SK-N-SH (cell line): ENCODE results near the gene DGCR8. TPM values are rescaled to one million over a fixed set of nuclear protein-coding genes. Genes with fewer than 3 reads are reported as not detected.

Experiments used
- CTCF ChIA-PET: fragments of 300-600, 350-600 bp; formaldehyde crosslinking; extraction: SDS; loops from one replicate; lab custom pipeline; 2021; lab: Yijun Ruan, JAX
- POLR2A ChIA-PET: fragments of 350-600 bp; sonication (Branson Sonifier 250); formaldehyde crosslinking; extraction: SDS; loops from one replicate; lab custom pipeline; 2020; ENCODE audit warnings: antibody characterized with exemption, inconsistent platforms; lab: Yijun Ruan, JAX
- DNase-seq: peaks from one replicate; pipeline ENCODE4 v3.0.0; 2012
- H2AFZ ChIP-seq: fragments of 200-600 bp; sonication (generic); 2 replicates; pipeline ENCODE4 v1.8.1; 2016; ENCODE audit warnings: antibody characterized with exemption, mild to moderate bottlenecking, low read depth
- H3F3A ChIP-seq: fragments of 200-600 bp; sonication (generic); replicated peaks from 2 replicates; pipeline ENCODE3; 2016; ENCODE audit warnings: antibody characterized with exemption, mild to moderate bottlenecking; ENCODE audit not compliant: insufficient read depth
- H3K27ac ChIP-seq, 2 experiments: fragments of 200-500 bp in 1 of 2; fragments of 200-600 bp in 1 of 2; sonication (Bioruptor generic) in 1 of 2; sonication (generic), shearing (Covaris generic) in 1 of 2; 2 replicates each; pipeline versions ENCODE4 v1.5.1 to v1.6.1; 2014 to 2016; ENCODE audit warnings: low read depth in 2 of 2, inconsistent platforms in 1 of 2, low read length in 1 of 2, mild to moderate bottlenecking in 1 of 2, mixed read lengths in 1 of 2
- H3K27me3 ChIP-seq: fragments of 200-600 bp; sonication (generic), shearing (Covaris generic); 2 replicates; pipeline ENCODE4 v1.6.1; 2016; ENCODE audit warnings: mixed run types; ENCODE audit not compliant: insufficient read depth
- H3K36me3 ChIP-seq, 2 experiments: fragments of 200-500 bp in 1 of 2; fragments of 200-600 bp in 1 of 2; sonication (Bioruptor generic) in 1 of 2; sonication (generic) in 1 of 2; replicated peaks in 1 of 2; 2 replicates each; pipeline versions ENCODE3 to v1.5.1; 2014 to 2016; ENCODE audit warnings: low read length in 1 of 2, mild to moderate bottlenecking in 1 of 2; ENCODE audit not compliant: insufficient read depth in 2 of 2, control insufficient read depth in 1 of 2
- H3K4me1 ChIP-seq, 2 experiments: fragments of 200-500 bp in 1 of 2; fragments of 200-600 bp in 1 of 2; sonication (Bioruptor generic) in 1 of 2; sonication (generic), shearing (Covaris generic) in 1 of 2; 2 replicates each; pipeline versions ENCODE4 v1.5.1 to v1.6.1; 2014 to 2016; ENCODE audit warnings: low read depth in 1 of 2, low read length in 1 of 2, mixed run types in 1 of 2; ENCODE audit not compliant: insufficient read depth in 2 of 2, control insufficient read depth in 1 of 2
- H3K4me2 ChIP-seq: fragments of 200-600 bp; sonication (generic), shearing (Covaris generic); 2 replicates; pipeline ENCODE4 v1.6.1; 2017; ENCODE audit warnings: mixed run types
- H3K4me3 ChIP-seq, 2 experiments: fragments of 200-500 bp in 1 of 2; fragments of 200-600 bp in 1 of 2; sonication (Bioruptor generic) in 1 of 2; sonication (generic), shearing (Covaris generic) in 1 of 2; 2 replicates each; pipeline versions ENCODE4 v1.5.1 to v1.8.1; 2014 to 2016; ENCODE audit warnings: low read depth in 2 of 2, inconsistent platforms in 1 of 2, low read length in 1 of 2, mild to moderate bottlenecking in 1 of 2, mixed read lengths in 1 of 2, moderate library complexity in 1 of 2
- H3K79me2 ChIP-seq: fragments of 200-600 bp; sonication (generic); 2 replicates; pipeline ENCODE4 v1.8.1; 2017; ENCODE audit warnings: mild to moderate bottlenecking; ENCODE audit not compliant: insufficient read depth
- H3K9ac ChIP-seq: fragments of 200-600 bp; sonication (generic); 2 replicates; pipeline ENCODE4 v1.6.1; 2017; ENCODE audit warnings: mixed run types
- H3K9me2 ChIP-seq: fragments of 200-600 bp; sonication (generic); 2 replicates; pipeline ENCODE4 v1.6.1; 2017; ENCODE audit warnings: mixed run types
- H3K9me3 ChIP-seq: fragments of 200-600 bp; sonication (generic); 2 replicates; pipeline ENCODE4 v1.6.1; 2017; ENCODE audit warnings: mixed run types, mild to moderate bottlenecking, moderate library complexity
- H4K20me1 ChIP-seq: fragments of 200-600 bp; sonication (generic); 2 replicates; pipeline ENCODE4 v1.6.1; 2017; ENCODE audit warnings: mild to moderate bottlenecking, mixed run types; ENCODE audit not compliant: insufficient read depth
- CHD2 ChIP-seq: fragments of 150-350 bp; IDR thresholded peaks from 2 replicates; pipeline ENCODE4 v1.6.1; 2018; ENCODE audit warnings: low read length; ENCODE audit not compliant: partially characterized antibody
- ELF1 ChIP-seq: IDR thresholded peaks from 2 replicates; pipeline ENCODE4 v1.4.0; 2012
- EZH2phosphoT487 ChIP-seq: fragments of 200-600 bp; sonication (generic); IDR thresholded peaks from 2 replicates; pipeline ENCODE4 v1.6.1; 2017; ENCODE audit warnings: low read depth, mixed run types, mild to moderate bottlenecking, antibody characterized with exemption, moderate library complexity, borderline replicate concordance
- FOXM1 ChIP-seq: IDR thresholded peaks from 2 replicates; pipeline ENCODE4 v1.4.0; 2012; ENCODE audit warnings: low read depth, mild to moderate bottlenecking
- GABPA ChIP-seq: IDR thresholded peaks from 2 replicates; pipeline ENCODE4 v1.4.0; 2012; ENCODE audit warnings: low read depth, mild to moderate bottlenecking
- JUND ChIP-seq: IDR thresholded peaks from 2 replicates; pipeline ENCODE4 v1.4.0; 2012
- MEF2A ChIP-seq: IDR thresholded peaks from 2 replicates; pipeline ENCODE4 v1.4.0; 2012; ENCODE audit warnings: low read depth, borderline replicate concordance
- NRF1 ChIP-seq: IDR thresholded peaks from 2 replicates; pipeline ENCODE4 v1.6.1; 2012; ENCODE audit warnings: low read depth, mild to moderate bottlenecking, low read length
- RFX5 ChIP-seq: IDR thresholded peaks from 2 replicates; pipeline ENCODE4 v1.6.1; 2012; ENCODE audit warnings: mild to moderate bottlenecking, improper control_type of control experiment, low read length
- SIN3A ChIP-seq: IDR thresholded peaks from 2 replicates; pipeline ENCODE4 v1.6.1; 2012; ENCODE audit warnings: low read depth, mild to moderate bottlenecking, low read length, moderate library complexity, borderline replicate concordance
- WGBS: methylation state at CpG from one replicate; pipeline ENCODE4 v1.1.6; 2017; ENCODE audit warnings: low lambda C conversion rate; 5-methylcytosine and 5-hydroxymethylcytosine counted together
- polyA plus RNA-seq, 3 experiments: library from polyadenylated mRNA; depleted of rRNA; stranded (reverse); fragments of >200 nt; gene quantifications; 2 replicates each; pipeline ENCODE4 v1.2.3, GENCODE V29; 2012
- TF ChIP-seq, protein P1 (sequence below): fragments of 200-600 bp; sonication (generic); IDR thresholded peaks from 2 replicates; pipeline ENCODE4 v1.6.1; 2017; ENCODE audit warnings: antibody characterized with exemption, mild to moderate bottlenecking, moderate library complexity
- TF ChIP-seq, protein P2 (sequence below): IDR thresholded peaks from 2 replicates; pipeline ENCODE4 v1.4.0; 2012; ENCODE audit warnings: low read depth, borderline replicate concordance
- TF ChIP-seq, protein P3 (sequence below): IDR thresholded peaks from 2 replicates; pipeline ENCODE4 v1.6.1; 2012; ENCODE audit warnings: mild to moderate bottlenecking, low read depth, low read length, moderate library complexity
- TF ChIP-seq, protein P4 (sequence below): fragments of 150-350 bp; IDR thresholded peaks from 2 replicates; pipeline ENCODE4 v1.6.1; 2016; ENCODE audit warnings: mild to moderate bottlenecking, low read depth, low read length
- TF ChIP-seq, protein P5 (sequence below): IDR thresholded peaks from 2 replicates; pipeline ENCODE4 v1.4.0; 2012; ENCODE audit warnings: low read depth
- TF ChIP-seq, protein P6 (sequence below): IDR thresholded peaks from 2 replicates; pipeline ENCODE4; 2012
- TF ChIP-seq, protein P7 (sequence below): fragments of 150-350 bp; IDR thresholded peaks from 2 replicates; pipeline ENCODE4 v1.6.1; 2017; ENCODE audit warnings: antibody characterized with exemption, low read length, low read depth, borderline replicate concordance

The DGCR8 gene
- polyA plus RNA-seq, 1 of the 3 experiments (the other 2 are of a cell fraction), result 26.5 TPM

DNA sequence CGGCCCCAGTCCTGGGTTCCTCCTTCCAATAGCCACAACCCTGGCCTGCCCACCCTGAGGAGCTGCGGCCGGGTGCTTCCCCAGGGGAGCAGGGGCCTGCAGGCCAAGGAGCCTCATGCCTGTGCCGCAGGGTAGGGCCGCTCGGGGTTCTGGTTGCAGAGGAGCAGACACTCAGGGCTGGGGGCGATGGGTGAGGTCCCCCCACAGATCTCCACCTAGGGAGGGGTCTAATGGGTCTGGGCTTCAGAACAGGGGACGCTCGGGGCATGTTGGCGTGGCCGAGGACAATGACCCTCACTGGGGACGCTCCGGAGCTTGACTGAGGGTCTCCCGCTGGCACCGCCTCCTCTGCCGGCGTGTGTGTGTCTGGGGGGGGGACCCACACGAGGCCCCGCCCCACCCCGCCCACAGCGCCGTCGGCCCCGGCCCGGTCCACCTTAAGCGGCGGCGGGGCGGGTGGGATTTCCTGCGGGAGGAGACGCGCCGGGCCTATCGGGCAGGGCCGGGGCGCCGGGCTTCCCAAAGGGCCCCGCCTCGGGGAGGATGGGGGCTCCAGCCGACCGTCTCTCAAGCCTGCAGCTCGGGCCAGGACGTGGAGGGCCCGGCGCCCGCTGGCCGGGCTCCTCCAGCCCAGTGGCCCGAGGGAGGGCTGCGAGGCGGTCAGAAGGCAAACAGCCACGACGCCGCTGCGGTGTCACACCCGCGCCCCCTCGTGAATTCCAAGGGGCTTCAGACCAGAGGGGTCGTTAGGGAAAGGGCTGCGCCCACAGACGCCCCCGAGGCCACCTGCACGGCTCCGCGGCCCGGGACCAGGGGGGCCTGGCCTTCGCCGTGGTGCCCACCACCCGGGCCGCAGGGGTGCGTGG, 50.9 kb downstream of the DGCR8 start:
- Histone ChIP-seq H3K4me2 (peak overlapping the region; percentile 92), H3K4me3 (peak overlapping the region; percentile 80 to 95), H3K27me3 (no peaks in the 10 kb centered on the region), H3K9me3 (no peaks in the 10 kb centered on the region), H2AFZ (peak overlapping the region; percentile 70; the same call in 1 of the 2 replicates), H3K79me2 (peaks cover 42% of the 10 kb centered on the region), H3K9me2 (no peaks in the 10 kb centered on the region), H3K9ac (peak overlapping the region; percentile 81), H3F3A (peaks cover 18% of the 10 kb centered on the region), H3K4me1 (peaks cover 0 to 39% of the 10 kb centered on the region in 2 experiments; a peak in 1 of 4 replicates), H4K20me1 (peaks cover 30% of the 10 kb centered on the region), H3K36me3 (peaks cover 0 to 24% of the 10 kb centered on the region in 2 experiments), H3K27ac (peak overlapping the region; percentile 75 to 94)
- TF ChIP-seq, protein P1, sequence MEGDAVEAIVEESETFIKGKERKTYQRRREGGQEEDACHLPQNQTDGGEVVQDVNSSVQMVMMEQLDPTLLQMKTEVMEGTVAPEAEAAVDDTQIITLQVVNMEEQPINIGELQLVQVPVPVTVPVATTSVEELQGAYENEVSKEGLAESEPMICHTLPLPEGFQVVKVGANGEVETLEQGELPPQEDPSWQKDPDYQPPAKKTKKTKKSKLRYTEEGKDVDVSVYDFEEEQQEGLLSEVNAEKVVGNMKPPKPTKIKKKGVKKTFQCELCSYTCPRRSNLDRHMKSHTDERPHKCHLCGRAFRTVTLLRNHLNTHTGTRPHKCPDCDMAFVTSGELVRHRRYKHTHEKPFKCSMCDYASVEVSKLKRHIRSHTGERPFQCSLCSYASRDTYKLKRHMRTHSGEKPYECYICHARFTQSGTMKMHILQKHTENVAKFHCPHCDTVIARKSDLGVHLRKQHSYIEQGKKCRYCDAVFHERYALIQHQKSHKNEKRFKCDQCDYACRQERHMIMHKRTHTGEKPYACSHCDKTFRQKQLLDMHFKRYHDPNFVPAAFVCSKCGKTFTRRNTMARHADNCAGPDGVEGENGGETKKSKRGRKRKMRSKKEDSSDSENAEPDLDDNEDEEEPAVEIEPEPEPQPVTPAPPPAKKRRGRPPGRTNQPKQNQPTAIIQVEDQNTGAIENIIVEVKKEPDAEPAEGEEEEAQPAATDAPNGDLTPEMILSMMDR, result no peak
- no peak for TF ChIP-seq EZH2phosphoT487
- TF ChIP-seq, protein P2, sequence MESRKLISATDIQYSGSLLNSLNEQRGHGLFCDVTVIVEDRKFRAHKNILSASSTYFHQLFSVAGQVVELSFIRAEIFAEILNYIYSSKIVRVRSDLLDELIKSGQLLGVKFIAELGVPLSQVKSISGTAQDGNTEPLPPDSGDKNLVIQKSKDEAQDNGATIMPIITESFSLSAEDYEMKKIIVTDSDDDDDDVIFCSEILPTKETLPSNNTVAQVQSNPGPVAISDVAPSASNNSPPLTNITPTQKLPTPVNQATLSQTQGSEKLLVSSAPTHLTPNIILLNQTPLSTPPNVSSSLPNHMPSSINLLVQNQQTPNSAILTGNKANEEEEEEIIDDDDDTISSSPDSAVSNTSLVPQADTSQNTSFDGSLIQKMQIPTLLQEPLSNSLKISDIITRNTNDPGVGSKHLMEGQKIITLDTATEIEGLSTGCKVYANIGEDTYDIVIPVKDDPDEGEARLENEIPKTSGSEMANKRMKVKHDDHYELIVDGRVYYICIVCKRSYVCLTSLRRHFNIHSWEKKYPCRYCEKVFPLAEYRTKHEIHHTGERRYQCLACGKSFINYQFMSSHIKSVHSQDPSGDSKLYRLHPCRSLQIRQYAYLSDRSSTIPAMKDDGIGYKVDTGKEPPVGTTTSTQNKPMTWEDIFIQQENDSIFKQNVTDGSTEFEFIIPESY, result no peak
- TF ChIP-seq, protein P3, sequence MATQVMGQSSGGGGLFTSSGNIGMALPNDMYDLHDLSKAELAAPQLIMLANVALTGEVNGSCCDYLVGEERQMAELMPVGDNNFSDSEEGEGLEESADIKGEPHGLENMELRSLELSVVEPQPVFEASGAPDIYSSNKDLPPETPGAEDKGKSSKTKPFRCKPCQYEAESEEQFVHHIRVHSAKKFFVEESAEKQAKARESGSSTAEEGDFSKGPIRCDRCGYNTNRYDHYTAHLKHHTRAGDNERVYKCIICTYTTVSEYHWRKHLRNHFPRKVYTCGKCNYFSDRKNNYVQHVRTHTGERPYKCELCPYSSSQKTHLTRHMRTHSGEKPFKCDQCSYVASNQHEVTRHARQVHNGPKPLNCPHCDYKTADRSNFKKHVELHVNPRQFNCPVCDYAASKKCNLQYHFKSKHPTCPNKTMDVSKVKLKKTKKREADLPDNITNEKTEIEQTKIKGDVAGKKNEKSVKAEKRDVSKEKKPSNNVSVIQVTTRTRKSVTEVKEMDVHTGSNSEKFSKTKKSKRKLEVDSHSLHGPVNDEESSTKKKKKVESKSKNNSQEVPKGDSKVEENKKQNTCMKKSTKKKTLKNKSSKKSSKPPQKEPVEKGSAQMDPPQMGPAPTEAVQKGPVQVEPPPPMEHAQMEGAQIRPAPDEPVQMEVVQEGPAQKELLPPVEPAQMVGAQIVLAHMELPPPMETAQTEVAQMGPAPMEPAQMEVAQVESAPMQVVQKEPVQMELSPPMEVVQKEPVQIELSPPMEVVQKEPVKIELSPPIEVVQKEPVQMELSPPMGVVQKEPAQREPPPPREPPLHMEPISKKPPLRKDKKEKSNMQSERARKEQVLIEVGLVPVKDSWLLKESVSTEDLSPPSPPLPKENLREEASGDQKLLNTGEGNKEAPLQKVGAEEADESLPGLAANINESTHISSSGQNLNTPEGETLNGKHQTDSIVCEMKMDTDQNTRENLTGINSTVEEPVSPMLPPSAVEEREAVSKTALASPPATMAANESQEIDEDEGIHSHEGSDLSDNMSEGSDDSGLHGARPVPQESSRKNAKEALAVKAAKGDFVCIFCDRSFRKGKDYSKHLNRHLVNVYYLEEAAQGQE, result no peak
- TF ChIP-seq, protein P4, sequence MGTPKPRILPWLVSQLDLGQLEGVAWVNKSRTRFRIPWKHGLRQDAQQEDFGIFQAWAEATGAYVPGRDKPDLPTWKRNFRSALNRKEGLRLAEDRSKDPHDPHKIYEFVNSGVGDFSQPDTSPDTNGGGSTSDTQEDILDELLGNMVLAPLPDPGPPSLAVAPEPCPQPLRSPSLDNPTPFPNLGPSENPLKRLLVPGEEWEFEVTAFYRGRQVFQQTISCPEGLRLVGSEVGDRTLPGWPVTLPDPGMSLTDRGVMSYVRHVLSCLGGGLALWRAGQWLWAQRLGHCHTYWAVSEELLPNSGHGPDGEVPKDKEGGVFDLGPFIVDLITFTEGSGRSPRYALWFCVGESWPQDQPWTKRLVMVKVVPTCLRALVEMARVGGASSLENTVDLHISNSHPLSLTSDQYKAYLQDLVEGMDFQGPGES, result no peak
- no peak for TF ChIP-seq ELF1
- TF ChIP-seq FOXM1, result no peak
- peak; percentile 71 for TF ChIP-seq GABPA
- TF ChIP-seq, protein P5, sequence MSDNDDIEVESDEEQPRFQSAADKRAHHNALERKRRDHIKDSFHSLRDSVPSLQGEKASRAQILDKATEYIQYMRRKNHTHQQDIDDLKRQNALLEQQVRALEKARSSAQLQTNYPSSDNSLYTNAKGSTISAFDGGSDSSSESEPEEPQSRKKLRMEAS, result peak; percentile 36; the same call in 1 of the 2 replicates
- no peak for TF ChIP-seq NRF1
- TF ChIP-seq JUND, result no peak
- TF ChIP-seq, protein P6, sequence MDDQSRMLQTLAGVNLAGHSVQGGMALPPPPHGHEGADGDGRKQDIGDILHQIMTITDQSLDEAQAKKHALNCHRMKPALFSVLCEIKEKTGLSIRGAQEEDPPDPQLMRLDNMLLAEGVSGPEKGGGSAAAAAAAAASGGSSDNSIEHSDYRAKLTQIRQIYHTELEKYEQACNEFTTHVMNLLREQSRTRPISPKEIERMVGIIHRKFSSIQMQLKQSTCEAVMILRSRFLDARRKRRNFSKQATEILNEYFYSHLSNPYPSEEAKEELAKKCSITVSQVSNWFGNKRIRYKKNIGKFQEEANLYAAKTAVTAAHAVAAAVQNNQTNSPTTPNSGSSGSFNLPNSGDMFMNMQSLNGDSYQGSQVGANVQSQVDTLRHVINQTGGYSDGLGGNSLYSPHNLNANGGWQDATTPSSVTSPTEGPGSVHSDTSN, result peak; percentile 6; the same call in 1 of the 2 replicates
- no peak for TF ChIP-seq RFX5
- TF ChIP-seq SIN3A, result no peak
- TF ChIP-seq, protein P7, sequence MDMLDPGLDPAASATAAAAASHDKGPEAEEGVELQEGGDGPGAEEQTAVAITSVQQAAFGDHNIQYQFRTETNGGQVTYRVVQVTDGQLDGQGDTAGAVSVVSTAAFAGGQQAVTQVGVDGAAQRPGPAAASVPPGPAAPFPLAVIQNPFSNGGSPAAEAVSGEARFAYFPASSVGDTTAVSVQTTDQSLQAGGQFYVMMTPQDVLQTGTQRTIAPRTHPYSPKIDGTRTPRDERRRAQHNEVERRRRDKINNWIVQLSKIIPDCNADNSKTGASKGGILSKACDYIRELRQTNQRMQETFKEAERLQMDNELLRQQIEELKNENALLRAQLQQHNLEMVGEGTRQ, result no peak
- no peak for TF ChIP-seq MEF2A
- TF ChIP-seq CHD2, result peak; percentile 11
- WGBS, result 0% methylated on average over 8 of the region's 70 CpGs
- ChIA-PET CTCF (interaction anchor here (0.7 to 2.2 kb wide), 5 partner anchors 10 to 190 kb away, joined by 3 to 8 read pairs (median 3); partner anchors contain the start of gene TRMT2A), POLR2A (interaction anchor here (0.6 to 1.9 kb wide), 5 partner anchors 8 to 372 kb away, joined by 3 to 5 read pairs (median 4); partner anchors contain the start of gene TRMT2A)
- DNase-seq, result peak; percentile 94
